Stomach smooth muscle (tissue), 2 donors: ENCODE results near the gene LRRC23.

Experiments used
- H3K27ac ChIP-seq: one replicate; pipeline ENCODE4 v1.7.0; 2013; ENCODE audit warnings: mild to moderate bottlenecking, low read length, inconsistent platforms
- H3K27me3 ChIP-seq, 2 donors: one replicate each; pipeline ENCODE4 v1.7.0; 2013; ENCODE audit warnings: low read length in 2 of 2; ENCODE audit not compliant: insufficient read depth in 2 of 2, control insufficient read depth in 1 of 2
- H3K36me3 ChIP-seq, 2 donors: one replicate each; pipeline ENCODE4 v1.7.0; 2013; ENCODE audit warnings: low read length in 2 of 2; ENCODE audit not compliant: control insufficient read depth in 2 of 2, insufficient read depth in 2 of 2
- H3K4me1 ChIP-seq: one replicate; pipeline ENCODE4 v1.7.0; 2013; ENCODE audit warnings: low read length; ENCODE audit not compliant: control insufficient read depth, insufficient read depth
- H3K4me3 ChIP-seq, 2 donors: one replicate each; pipeline ENCODE4 v1.7.0; 2013; ENCODE audit warnings: low read length in 2 of 2
- H3K9ac ChIP-seq, 2 donors: one replicate each; pipeline ENCODE4 v1.7.0; 2013; ENCODE audit warnings: low read length in 2 of 2, mild to moderate bottlenecking in 1 of 2
- H3K9me3 ChIP-seq, 2 donors: one replicate each; pipeline ENCODE4 v1.7.0; 2013; ENCODE audit warnings: low read length in 2 of 2; ENCODE audit not compliant: control insufficient read depth in 2 of 2
- donor health status: healthy.
- donor health status: Pancreatic carcinoma.

The LRRC23 gene

DNA sequence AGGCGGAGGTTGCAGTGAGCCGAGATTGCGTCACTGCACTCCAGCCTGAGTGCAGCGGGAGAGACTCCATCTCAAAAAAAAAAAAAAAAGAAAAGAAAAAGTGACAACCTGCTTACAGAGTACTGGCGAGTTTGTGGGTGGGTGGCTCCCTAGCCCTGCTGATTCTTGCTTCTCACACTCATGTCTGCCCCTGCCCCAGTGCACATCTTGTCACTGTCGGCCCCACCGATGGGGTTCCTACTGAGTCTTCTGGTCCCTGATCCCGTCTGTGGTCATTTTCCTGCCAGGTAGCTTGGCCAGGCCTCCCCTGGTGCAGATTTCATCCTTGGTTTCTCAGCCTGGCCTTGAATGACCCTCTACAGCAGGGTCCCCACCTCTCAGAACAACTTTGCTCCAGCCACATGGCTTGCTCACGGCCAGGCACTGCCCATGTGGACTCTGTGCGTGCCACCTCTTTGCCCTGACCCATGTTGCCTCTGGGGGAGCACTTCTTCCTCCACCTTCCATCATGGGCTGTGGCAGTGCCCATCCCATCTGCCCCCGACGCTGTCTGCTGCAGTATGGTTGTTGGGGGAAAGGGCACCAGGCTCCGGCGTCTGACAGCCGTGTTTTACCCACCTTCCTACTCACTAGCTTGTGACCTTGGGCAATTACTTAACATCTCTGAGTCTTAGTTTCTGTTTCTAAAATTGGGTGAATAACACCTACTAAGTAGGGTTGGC lies 44.4 kb downstream of the LRRC23 start:
- peaks cover 31% of the 10 kb centered on the region for H3K4me1 ChIP-seq
- no peak overlapping the region for H3K9ac ChIP-seq
- no peaks in the 10 kb centered on the region for H3K9me3 ChIP-seq
- H3K36me3 ChIP-seq = peaks cover 2 to 9% of the 10 kb centered on the region in 2 donors
- no peaks in the 10 kb centered on the region for H3K27me3 ChIP-seq
- peak overlapping the region; percentile 6 for H3K27ac ChIP-seq
- H3K4me3 ChIP-seq = no peak overlapping the region

DNA sequence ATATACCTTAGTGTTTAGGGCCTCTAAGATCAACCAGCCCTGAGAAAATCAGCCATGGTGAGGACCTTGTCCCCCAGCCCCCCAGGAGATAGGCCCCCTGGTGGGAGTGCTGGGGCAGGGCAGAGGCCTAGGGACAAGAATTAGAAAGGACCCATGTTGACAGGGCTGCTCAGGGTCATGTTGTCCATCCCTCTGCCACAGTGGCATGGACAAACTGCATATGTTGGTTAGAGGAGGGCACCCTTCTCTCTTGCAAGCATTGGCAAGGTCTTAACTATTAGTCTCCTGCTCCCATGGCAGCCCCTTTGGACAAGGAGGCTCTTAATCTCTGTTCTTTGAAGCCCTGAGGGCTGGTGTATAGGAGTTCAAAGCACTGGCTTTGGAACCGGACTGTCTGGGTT lies 45.8 kb downstream of the LRRC23 start:
- Histone ChIP-seq H3K27me3 (no peaks in the 10 kb centered on the region), H3K9me3 (no peaks in the 10 kb centered on the region), H3K9ac (no peak overlapping the region), H3K36me3 (peaks cover 2 to 9% of the 10 kb centered on the region in 2 donors), H3K4me1 (peaks cover 18% of the 10 kb centered on the region), H3K4me3 (no peak overlapping the region), H3K27ac (no peak overlapping the region)

DNA sequence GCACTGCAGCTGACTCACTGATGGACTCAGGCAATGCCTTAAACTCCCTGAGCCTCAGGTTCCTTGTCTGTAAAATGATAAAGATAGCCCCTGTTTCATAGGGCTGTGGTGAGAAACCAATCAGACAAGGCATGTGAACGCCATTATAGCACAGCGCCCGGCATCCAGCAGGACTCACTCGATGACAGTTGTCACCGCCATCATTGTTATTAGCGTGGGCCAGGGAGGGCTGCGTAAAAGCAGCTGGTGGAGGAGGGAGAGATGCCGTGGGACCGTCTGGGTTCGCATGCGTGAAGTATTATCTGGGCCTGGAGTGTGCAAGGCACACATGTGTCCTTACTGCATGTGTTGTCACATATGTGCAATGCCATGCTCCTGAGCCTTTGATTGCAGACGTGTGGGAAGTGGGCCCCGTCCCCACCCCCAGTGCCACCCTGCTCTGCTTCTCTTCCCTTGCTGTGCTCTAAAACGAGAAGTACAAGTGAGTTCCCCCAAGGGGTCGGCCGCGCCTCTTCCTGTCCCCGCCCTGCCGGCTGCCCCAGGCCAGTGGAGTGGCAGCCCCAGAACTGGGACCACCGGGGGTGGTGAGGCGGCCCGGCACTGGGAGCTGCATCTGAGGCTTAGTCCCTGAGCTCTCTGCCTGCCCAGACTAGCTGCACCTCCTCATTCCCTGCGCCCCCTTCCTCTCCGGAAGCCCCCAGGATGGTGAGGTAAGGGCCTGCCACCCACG lies 46.4 kb downstream of the LRRC23 start, which contains the start of gene PTPN6:
Gene PTPN6 (plus strand): TSS at position 546 of the 730 bp plus-strand sequence. CDS start 157 bp downstream, at position 703.
- Histone ChIP-seq H3K27ac (no peak within 1 kb of the TSS), H3K9ac (peak within 1 kb of the TSS in 1 of 2 donors; percentile 16), H3K4me3 (peak within 1 kb of the TSS in 1 of 2 donors; percentile 49), H3K36me3 (peaks cover 2 to 4% of the 10 kb centered on the region in 2 donors), H3K27me3 (no peaks in the 10 kb centered on the region), H3K9me3 (no peaks in the 10 kb centered on the region), H3K4me1 (peaks cover 12% of the 10 kb centered on the region)

DNA sequence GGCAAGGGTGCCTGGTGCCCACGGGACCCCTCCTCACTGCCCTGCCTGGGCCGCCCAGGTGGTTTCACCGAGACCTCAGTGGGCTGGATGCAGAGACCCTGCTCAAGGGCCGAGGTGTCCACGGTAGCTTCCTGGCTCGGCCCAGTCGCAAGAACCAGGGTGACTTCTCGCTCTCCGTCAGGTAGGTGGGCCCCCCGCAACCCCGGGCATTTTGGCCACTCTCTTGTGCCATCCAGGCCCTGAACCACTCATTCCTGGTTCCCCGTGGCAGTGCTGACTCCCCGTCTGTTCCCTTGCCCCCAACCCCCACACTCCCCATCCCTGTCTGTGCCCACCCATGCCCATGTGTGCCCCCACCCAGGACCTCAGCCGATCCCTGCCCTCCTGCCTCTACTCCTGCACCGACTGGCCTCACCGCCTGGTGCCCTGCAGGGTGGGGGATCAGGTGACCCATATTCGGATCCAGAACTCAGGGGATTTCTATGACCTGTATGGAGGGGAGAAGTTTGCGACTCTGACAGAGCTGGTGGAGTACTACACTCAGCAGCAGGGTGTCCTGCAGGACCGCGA lies 47.0 kb downstream of the LRRC23 start:
- no peaks in the 10 kb centered on the region for H3K27me3 ChIP-seq
- H3K9me3 ChIP-seq = no peaks in the 10 kb centered on the region
- no peak overlapping the region for H3K27ac ChIP-seq
- peak overlapping the region in 1 of 2 donors; percentile 49 for H3K4me3 ChIP-seq
- H3K9ac ChIP-seq = peak overlapping the region in 1 of 2 donors; percentile 16
- peaks cover 0 to 4% of the 10 kb centered on the region in 2 donors for H3K36me3 ChIP-seq
- H3K4me1 ChIP-seq = peaks cover 9% of the 10 kb centered on the region

DNA sequence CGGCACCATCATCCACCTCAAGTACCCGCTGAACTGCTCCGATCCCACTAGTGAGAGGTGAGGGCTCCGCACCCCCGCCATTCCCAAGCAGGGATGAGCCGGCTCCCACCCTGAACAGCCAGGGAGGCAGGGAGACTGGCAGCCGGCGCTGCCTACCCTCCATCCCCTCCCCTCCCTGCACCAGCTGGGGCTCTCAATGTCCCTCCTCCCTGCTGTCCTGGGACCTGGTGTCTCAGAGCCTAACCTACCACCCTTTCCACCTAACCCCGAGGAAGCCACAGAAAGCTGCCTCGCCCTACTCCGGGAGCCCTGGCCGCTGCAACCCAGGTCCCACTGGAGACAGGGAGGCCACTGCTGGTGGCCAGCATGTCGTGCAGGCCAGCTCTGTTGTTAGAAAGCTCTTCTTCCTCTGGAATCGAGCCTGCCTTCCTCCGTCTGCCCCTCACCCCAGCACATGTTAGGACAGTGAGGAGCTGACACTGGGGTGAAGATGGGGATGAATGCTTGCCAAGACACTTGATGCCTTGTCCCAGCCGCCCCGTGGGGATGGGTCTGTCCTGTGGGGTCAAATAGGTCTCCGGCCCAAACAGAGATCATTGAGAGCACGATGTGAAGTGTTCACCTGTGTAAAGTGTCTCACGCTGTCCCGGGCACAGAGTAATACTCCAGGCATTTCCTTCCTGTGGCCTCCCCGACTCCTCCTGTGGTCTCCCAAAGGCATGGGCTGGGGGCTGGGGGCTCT lies 47.7 kb downstream of the LRRC23 start:
- H3K4me1 ChIP-seq = peaks cover 6% of the 10 kb centered on the region
- H3K4me3 ChIP-seq = peak overlapping the region in 1 of 2 donors; percentile 49
- no peak overlapping the region for H3K27ac ChIP-seq
- peaks cover 0 to under 1% of the 10 kb centered on the region in 2 donors for H3K36me3 ChIP-seq
- no peak overlapping the region for H3K9ac ChIP-seq
- no peaks in the 10 kb centered on the region for H3K9me3 ChIP-seq
- H3K27me3 ChIP-seq = no peaks in the 10 kb centered on the region

DNA sequence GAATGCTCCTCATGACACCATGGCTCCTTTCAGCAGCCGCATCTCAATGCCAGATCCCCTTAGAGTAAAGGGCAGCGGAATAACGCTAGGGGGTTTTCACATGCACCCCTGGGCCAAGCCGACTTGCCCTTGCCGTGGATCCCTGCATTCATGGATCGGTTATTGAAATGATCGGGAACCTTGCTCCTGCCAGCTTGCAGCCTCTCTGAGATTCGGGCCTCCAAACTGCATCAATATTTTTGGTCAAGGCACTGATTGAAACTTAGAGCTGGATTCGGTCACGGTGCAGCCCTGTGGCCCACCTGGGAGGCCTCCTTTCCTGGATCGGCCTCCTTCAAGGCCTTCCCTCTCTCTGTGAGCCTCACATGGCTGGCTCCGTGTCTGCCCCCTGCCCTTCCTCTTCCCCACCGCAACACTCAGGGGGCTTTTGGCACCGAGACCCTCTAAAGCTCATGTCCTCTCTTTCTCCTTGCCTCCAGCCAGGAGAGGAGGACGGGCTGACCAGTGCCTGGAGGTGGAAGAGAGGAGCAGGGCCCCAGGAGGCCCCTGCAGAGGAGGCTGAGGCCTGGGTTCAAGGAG lies 48.3 kb downstream of the LRRC23 start:
- Histone ChIP-seq H3K27me3 (no peaks in the 10 kb centered on the region), H3K4me3 (peak overlapping the region in 1 of 2 donors; percentile 49), H3K36me3 (no peaks in the 10 kb centered on the region), H3K4me1 (peaks cover 6% of the 10 kb centered on the region), H3K9me3 (no peaks in the 10 kb centered on the region), H3K9ac (no peak overlapping the region), H3K27ac (peak overlapping the region; percentile 31)

DNA sequence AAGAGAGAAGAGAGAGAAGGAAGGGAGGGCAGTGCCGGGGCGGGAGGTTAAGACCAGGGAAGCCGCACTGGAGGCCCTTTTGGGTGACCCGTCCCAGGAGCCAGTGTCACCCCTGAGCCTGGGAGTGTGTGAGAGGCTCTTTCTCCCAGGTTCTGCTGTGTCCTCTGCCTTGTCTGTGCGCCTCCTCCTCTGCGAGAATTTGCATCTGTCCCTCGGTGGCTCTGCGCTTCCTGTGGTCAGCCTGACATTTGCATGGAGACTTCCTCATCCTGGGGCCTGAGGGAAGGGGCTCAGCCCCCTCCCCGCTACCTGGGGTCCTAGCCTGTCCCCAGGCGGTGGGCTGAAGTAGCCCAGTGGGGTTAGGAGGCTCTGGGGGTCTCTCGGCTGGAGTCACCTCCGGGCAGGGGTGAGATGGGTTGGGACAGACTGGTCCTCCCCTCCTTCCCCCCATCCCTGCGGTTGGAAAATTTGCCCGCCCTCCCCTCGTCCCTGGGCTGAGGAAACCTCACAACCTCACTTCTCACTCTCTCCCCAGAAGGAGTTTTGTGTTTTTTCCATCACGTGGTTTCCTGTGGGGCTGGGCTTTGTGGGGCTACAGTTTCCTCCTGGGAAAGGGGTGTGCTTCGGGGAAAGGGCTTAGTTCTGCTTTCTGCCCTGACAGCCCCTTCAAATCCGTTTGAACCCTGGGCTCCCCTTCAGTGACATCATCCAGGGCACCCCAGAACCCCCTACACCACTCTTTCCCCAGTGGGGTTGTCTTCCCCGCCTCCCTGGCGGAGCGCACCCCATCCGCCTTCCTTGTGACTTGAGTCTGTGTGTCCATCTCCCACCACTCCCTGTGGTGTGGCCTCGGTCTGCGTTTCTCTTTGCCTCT lies 49.1 kb downstream of the LRRC23 start:
- peaks cover 6% of the 10 kb centered on the region for H3K4me1 ChIP-seq
- no peaks in the 10 kb centered on the region for H3K36me3 ChIP-seq
- peak overlapping the region in 1 of 2 donors; percentile 29 for H3K9ac ChIP-seq
- no peaks in the 10 kb centered on the region for H3K9me3 ChIP-seq
- H3K4me3 ChIP-seq = peak overlapping the region in 1 of 2 donors; percentile 3
- H3K27ac ChIP-seq = peak overlapping the region; percentile 31
- no peaks in the 10 kb centered on the region for H3K27me3 ChIP-seq

DNA sequence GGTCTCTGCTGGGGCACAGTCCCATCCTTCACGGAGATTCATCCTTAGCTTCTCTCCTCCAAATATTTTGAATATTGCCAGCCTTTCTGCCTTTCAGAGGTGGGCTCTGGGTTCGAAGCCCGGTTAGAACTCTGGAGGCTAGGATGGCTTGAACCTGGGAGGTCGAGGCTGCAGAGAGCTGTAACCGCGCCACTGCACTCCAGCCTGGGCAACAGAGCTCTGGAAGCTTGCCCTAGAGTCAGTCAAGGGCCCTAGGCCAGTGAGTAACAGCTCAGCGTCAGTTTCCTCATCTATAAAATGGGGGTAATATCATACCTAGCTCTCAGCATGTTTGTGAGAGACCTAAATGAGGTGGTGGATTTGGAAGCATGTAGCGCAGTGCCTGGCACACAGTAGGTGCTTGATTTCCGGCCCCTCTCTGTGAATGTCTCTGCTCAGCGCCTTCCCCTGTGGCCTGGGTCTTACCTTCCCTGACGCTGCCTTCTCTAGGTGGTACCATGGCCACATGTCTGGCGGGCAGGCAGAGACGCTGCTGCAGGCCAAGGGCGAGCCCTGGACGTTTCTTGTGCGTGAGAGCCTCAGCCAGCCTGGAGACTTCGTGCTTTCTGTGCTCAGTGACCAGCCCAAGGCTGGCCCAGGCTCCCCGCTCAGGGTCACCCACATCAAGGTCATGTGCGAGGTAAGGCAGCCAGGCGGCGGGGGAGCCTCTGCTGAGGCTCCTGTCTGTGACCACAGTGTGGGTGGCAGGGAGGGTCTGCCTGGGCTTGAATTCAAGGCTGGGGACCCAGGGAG lies 49.9 kb downstream of the LRRC23 start:
- H3K9me3 ChIP-seq = no peaks in the 10 kb centered on the region
- no peak overlapping the region for H3K4me3 ChIP-seq
- H3K27me3 ChIP-seq = no peaks in the 10 kb centered on the region
- H3K36me3 ChIP-seq = no peaks in the 10 kb centered on the region
- H3K27ac ChIP-seq = no peak overlapping the region
- H3K9ac ChIP-seq = peak overlapping the region in 1 of 2 donors; percentile 29
- H3K4me1 ChIP-seq = peaks cover 6% of the 10 kb centered on the region
